ENCODE data around the gene MRPS27. TPM values are rescaled to one million over a fixed set of nuclear protein-coding genes. Genes with fewer than 3 reads are reported as not detected.

The MRPS27 gene
- total and polyA plus RNA-seq, 8 donors: 14.8 to 43.3 (median 23.1) TPM

DNA sequence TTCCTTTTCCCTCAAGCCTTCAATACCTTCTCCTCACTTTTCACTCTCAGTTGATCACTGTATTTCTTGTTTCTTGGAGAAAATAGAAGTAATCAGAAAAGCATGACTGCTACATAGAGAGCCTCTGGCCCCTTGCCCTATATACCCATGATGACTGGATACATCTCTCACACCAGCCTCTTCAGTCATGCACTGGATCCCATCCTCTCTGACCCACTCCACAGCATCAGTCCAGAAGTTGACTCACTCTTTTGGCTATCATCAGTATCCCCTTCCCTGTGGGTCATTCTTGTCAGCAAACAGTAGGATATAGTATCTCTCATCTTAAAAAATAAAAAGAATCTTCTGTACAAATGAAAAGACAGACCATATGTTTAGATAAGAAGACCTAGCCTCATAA, 33.0 kb upstream of the MRPS27 start:
- DNase-seq: no peak
- Histone ChIP-seq H3K4me1 (no peaks in the 10 kb centered on the region), H3K4me3 (no peak overlapping the region), H3K36me3 (peaks cover 0 to 8% (median 2%) of the 10 kb centered on the region in 4 donors), H3K27me3 (no peaks in the 10 kb centered on the region), H3K9me3 (no peaks in the 10 kb centered on the region), H3K27ac (no peak overlapping the region)
- intact Hi-C loops (cut with DNase I; ENCODE audit: low total_unique reads): no loop called here
- TF ChIP-seq EP300 (IDR thresholded peaks at IDR 0.05) (no peak), POLR2AphosphoS5 (IDR thresholded peaks at IDR 0.05) (no peak), POLR2A (IDR thresholded peaks at IDR 0.05) (no peak)
- TF ChIP-seq, protein P1, sequence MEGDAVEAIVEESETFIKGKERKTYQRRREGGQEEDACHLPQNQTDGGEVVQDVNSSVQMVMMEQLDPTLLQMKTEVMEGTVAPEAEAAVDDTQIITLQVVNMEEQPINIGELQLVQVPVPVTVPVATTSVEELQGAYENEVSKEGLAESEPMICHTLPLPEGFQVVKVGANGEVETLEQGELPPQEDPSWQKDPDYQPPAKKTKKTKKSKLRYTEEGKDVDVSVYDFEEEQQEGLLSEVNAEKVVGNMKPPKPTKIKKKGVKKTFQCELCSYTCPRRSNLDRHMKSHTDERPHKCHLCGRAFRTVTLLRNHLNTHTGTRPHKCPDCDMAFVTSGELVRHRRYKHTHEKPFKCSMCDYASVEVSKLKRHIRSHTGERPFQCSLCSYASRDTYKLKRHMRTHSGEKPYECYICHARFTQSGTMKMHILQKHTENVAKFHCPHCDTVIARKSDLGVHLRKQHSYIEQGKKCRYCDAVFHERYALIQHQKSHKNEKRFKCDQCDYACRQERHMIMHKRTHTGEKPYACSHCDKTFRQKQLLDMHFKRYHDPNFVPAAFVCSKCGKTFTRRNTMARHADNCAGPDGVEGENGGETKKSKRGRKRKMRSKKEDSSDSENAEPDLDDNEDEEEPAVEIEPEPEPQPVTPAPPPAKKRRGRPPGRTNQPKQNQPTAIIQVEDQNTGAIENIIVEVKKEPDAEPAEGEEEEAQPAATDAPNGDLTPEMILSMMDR (IDR thresholded peaks at IDR 0.05): no peak

DNA sequence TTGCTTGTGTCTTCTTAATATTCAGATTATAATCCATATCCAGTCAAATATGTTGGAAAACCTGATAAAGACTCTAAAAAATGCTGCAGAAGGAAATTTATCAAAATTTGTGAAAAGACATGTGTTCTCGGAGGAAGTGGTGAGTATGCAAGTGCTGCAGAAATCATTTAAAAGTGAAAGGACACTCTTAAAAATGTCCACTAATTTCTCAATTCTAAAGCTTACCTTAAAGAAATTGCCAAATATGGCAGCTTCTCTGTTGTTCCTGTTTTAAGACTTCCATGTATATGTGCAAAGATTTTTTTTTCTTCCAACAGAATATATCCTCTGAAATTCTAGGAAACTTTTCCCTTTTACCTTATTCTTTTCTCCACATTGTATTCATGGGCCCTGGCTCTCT, 32.6 kb upstream of the MRPS27 start:
- H3K27ac ChIP-seq: no peak overlapping the region
- no peak for DNase-seq
- H3K9me3 ChIP-seq: no peaks in the 10 kb centered on the region
- intact Hi-C loops (cut with DNase I; ENCODE audit: low total_unique reads): no loop called here
- no peaks in the 10 kb centered on the region for H3K27me3 ChIP-seq
- 85 to 98% (median 94%) methylated on average over 1 of the region's 1 CpG for WGBS, 5 donors
- no peak overlapping the region for H3K4me3 ChIP-seq
- no peaks in the 10 kb centered on the region for H3K4me1 ChIP-seq
- H3K36me3 ChIP-seq: peaks cover 0 to 9% (median 0%) of the 10 kb centered on the region in 4 donors
- no peak for TF ChIP-seq POLR2AphosphoS5 (IDR thresholded peaks at IDR 0.05)
- TF ChIP-seq, protein P1 (IDR thresholded peaks at IDR 0.05): no peak
- TF ChIP-seq EP300 (IDR thresholded peaks at IDR 0.05): no peak
- no peak for TF ChIP-seq POLR2A (IDR thresholded peaks at IDR 0.05)

DNA sequence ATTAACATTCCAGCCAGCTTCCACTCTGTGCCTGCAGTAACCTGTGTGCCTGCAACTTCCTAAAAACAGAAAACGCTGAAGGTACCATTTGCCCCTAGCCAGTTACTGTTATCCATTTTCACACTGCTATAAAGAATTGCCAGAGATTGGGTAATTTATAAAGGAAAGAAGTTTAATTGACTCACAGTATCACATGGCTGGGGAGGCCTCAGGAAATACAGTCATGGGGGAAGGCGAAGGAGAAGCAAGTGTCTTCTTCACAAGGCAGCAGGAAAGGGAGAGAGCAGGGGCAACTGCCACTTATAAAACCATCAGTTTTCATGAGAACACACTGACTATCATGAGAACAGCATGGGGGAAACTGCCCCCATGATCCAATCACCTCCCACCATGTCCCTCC, 31.3 kb upstream of the MRPS27 start:
- Histone ChIP-seq H3K9me3 (no peaks in the 10 kb centered on the region), H3K27me3 (no peaks in the 10 kb centered on the region), H3K36me3 (peaks cover 0 to 17% (median 2%) of the 10 kb centered on the region in 4 donors), H3K27ac (no peak overlapping the region), H3K4me1 (no peaks in the 10 kb centered on the region), H3K4me3 (no peak overlapping the region)
- WGBS, 5 donors: 84 to 98% (median 96%) methylated on average over 2 of the region's 2 CpGs
- intact Hi-C loops (cut with DNase I; ENCODE audit: low total_unique reads): no loop called here
- TF ChIP-seq POLR2A (IDR thresholded peaks at IDR 0.05): no peak
- DNase-seq: no peak

DNA sequence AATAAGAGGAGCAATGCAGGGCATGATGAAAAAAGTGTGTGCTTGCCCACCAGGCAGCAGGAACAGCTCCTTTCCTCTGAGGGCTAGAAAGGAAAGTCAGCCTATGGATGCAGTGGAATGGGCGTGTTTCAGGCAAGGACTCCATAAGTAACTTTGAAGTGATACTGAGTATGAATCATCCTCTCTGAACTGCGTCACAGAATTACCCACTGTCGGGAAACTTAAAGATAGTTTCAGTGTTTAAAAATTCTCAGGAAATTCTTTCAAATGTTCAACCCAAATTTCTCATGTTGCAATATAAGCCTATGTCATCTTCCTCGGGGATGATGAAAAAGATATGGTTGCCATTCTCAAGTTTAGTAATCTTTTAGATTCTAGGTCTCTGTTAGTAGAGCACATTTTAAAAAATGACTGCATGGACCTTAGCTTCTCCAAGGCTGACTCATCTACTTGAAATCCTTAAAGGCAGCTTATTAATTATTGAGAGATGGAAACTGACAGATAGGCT, 27.8 kb upstream of the MRPS27 start:
- Histone ChIP-seq H3K9me3 (no peaks in the 10 kb centered on the region), H3K27me3 (no peaks in the 10 kb centered on the region), H3K4me3 (no peak overlapping the region), H3K4me1 (no peaks in the 10 kb centered on the region), H3K27ac (no peak overlapping the region), H3K36me3 (peaks cover 3 to 45% (median 19%) of the 10 kb centered on the region in 4 donors)
- no peak for DNase-seq
- TF ChIP-seq, protein P1 (IDR thresholded peaks at IDR 0.05): no peak
- TF ChIP-seq EP300 (IDR thresholded peaks at IDR 0.05): no peak
- TF ChIP-seq POLR2AphosphoS5 (IDR thresholded peaks at IDR 0.05): no peak
- TF ChIP-seq POLR2A (IDR thresholded peaks at IDR 0.05): no peak
- intact Hi-C loops (cut with DNase I; ENCODE audit: low total_unique reads): no loop called here
- WGBS, 5 donors: 73 to 87% (median 82%) methylated on average over 4 of the region's 4 CpGs

DNA sequence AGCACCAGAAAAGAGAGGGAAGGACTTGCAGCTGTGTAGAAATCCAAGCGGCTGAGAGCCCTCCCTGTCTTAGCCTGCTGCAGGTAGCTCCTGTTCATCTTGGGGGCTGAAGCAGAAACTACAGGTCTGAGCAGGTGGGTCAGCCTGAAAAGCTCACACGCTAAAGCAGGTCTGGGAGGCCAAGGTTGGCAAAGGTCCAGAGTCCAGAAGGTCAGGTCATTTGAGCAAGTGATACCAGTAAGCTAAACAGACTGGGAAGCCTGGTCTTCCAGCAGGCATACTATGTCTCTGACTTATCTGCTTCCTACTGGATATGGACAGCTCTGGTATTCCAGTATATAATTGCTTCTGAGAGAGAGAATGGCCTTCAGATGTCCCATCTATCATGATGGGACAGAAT, 26.4 kb upstream of the MRPS27 start:
- no peaks in the 10 kb centered on the region for H3K27me3 ChIP-seq
- H3K4me1 ChIP-seq: no peaks in the 10 kb centered on the region
- H3K4me3 ChIP-seq: no peak overlapping the region
- whole genome bisulfite sequencing, 5 donors: 55 to 89% (median 73%) methylated on average over 2 of the region's 2 CpGs
- no peak for TF ChIP-seq POLR2A (IDR thresholded peaks at IDR 0.05)
- no peak for TF ChIP-seq EP300 (IDR thresholded peaks at IDR 0.05)
- no peak for TF ChIP-seq POLR2AphosphoS5 (IDR thresholded peaks at IDR 0.05)
- TF ChIP-seq, protein P1 (IDR thresholded peaks at IDR 0.05): no peak
- H3K27ac ChIP-seq: no peak overlapping the region
- peaks cover 5 to 54% (median 32%) of the 10 kb centered on the region in 4 donors for H3K36me3 ChIP-seq
- intact Hi-C loops (cut with DNase I; ENCODE audit: low total_unique reads): no loop called here
- no peak for DNase-seq
- no peaks in the 10 kb centered on the region for H3K9me3 ChIP-seq

Data from stomach (tissue), 9 donors.